Smooth muscle cell (in vitro differentiated cells): ENCODE results near the gene HDGFL2. TPM values are rescaled to one million over a fixed set of nuclear protein-coding genes. Genes with fewer than 3 reads are reported as not detected.

Source experiments
- DNase-seq: peaks from one replicate; lab custom pipeline; 2025; ENCODE audit not compliant: unreplicated experiment; lab: John Stamatoyannopoulos, UW
- H2AFZ ChIP-seq: fragments of 200-600 bp; sonication (generic); 2 replicates; pipeline ENCODE4 v1.6.0; 2016; ENCODE audit warnings: antibody characterized with exemption, low read depth, mild to moderate bottlenecking
- H3F3A ChIP-seq: fragments of 200-600 bp; sonication (generic); 2 replicates; pipeline ENCODE4 v1.6.0; 2017; ENCODE audit warnings: antibody characterized with exemption, low read depth
- H3K27ac ChIP-seq: fragments of 200-600 bp; sonication (generic); 2 replicates; pipeline ENCODE4 v1.5.1; 2016; ENCODE audit warnings: low read depth, mild to moderate bottlenecking
- H3K27me3 ChIP-seq: fragments of 200-600 bp; sonication (generic); 2 replicates; pipeline ENCODE4 v1.6.1; 2016; ENCODE audit warnings: low read depth, mild to moderate bottlenecking
- H3K36me3 ChIP-seq: fragments of 200-600 bp; sonication (generic); 2 replicates; pipeline ENCODE4 v1.5.1; 2016; ENCODE audit warnings: low read depth
- H3K4me1 ChIP-seq: fragments of 200-600 bp; sonication (generic); 2 replicates; pipeline ENCODE4 v1.5.1; 2016; ENCODE audit warnings: low read depth
- H3K4me2 ChIP-seq: fragments of 200-600 bp; sonication (generic); 2 replicates; pipeline ENCODE4 v1.6.0; 2016; ENCODE audit warnings: mild to moderate bottlenecking
- H3K4me3 ChIP-seq: fragments of 200-600 bp; sonication (generic); 2 replicates; pipeline ENCODE4 v1.5.1; 2016; ENCODE audit warnings: mild to moderate bottlenecking
- H3K79me2 ChIP-seq: fragments of 200-600 bp; sonication (generic); 2 replicates; pipeline ENCODE4 v1.6.0; 2016; ENCODE audit warnings: low read depth, mild to moderate bottlenecking
- H3K9ac ChIP-seq: fragments of 200-600 bp; sonication (generic); 2 replicates; pipeline ENCODE4 v1.6.0; 2016; ENCODE audit warnings: low read depth
- H3K9me3 ChIP-seq: fragments of 200-600 bp; sonication (generic); replicated peaks from 2 replicates; pipeline ENCODE4 v1.5.1; 2016; ENCODE audit warnings: low read depth
- H4K20me1 ChIP-seq: fragments of 200-600 bp; sonication (generic); 2 replicates; pipeline ENCODE4 v1.6.0; 2016; ENCODE audit warnings: low read depth
- CTCF ChIP-seq: fragments of 200-600 bp; sonication (generic); IDR thresholded peaks from 2 replicates; pipeline ENCODE4 v1.5.1; 2017; ENCODE audit warnings: borderline replicate concordance, mild to moderate bottlenecking, antibody characterized with exemption; ENCODE audit not compliant: insufficient read depth, poor library complexity, severe bottlenecking
- WGBS: methylation state at CpG from one replicate; pipeline ENCODE4 v1.1.7; 2016; ENCODE audit warnings: low lambda C conversion rate; 5-methylcytosine and 5-hydroxymethylcytosine counted together
- polyA plus RNA-seq: library from polyadenylated mRNA; unstranded; fragments of >200 nt; fragmentation: Nextera tagmentation; extraction: Ambion mirVana; gene quantifications from 2 replicates; pipeline ENCODE4 v1.2.1, GENCODE V29; 2016
- total RNA-seq: library from RNA; depleted of rRNA; stranded (reverse); fragments of >200 nt; gene quantifications from 2 replicates; pipeline ENCODE4 v1.2.3, GENCODE V29; 2014

Gene HDGFL2
- total and polyA plus RNA-seq, 2 experiments from 2014 or later: 27.9 to 94.1 TPM

GRCh38 chr19:4537953-4538600, 66.0 kb downstream of the HDGFL2 start:
- no peak overlapping the region for H3K27ac ChIP-seq
- no peaks in the 10 kb centered on the region for H4K20me1 ChIP-seq
- peaks cover 22% of the 10 kb centered on the region for H3K27me3 ChIP-seq
- no peaks in the 10 kb centered on the region for H3F3A ChIP-seq
- no peak overlapping the region for H3K4me2 ChIP-seq
- H3K79me2 ChIP-seq: no peaks in the 10 kb centered on the region
- no peak overlapping the region for H3K9ac ChIP-seq
- no peak for DNase-seq
- no peak for TF ChIP-seq CTCF
- no peak overlapping the region for H3K4me3 ChIP-seq
- H3K36me3 ChIP-seq: no peaks in the 10 kb centered on the region
- peaks cover 2% of the 10 kb centered on the region for H3K9me3 ChIP-seq
- no peak overlapping the region for H2AFZ ChIP-seq
- WGBS: 87% methylated on average over 27 of the region's 27 CpGs
- H3K4me1 ChIP-seq: no peaks in the 10 kb centered on the region

- Histone ChIP-seq H3K9me3 (peaks cover 2% of the 10 kb centered on the region), H3K27ac (no peak overlapping the region), H3K36me3 (no peaks in the 10 kb centered on the region), H3K27me3 (peaks cover 20% of the 10 kb centered on the region), H3K4me3 (no peak overlapping the region), H3F3A (no peaks in the 10 kb centered on the region), H2AFZ (no peak overlapping the region), H3K79me2 (no peaks in the 10 kb centered on the region), H3K4me1 (no peaks in the 10 kb centered on the region), H3K9ac (no peak overlapping the region), H3K4me2 (no peak overlapping the region), H4K20me1 (no peaks in the 10 kb centered on the region)
- no peak for TF ChIP-seq CTCF
- 96% methylated on average over 13 of the region's 13 CpGs for WGBS
- no peak for DNase-seq
Observed at GRCh38 chr19:4538601-4538954, 66.5 kb downstream of the HDGFL2 start.

- no peak overlapping the region for H3K9ac ChIP-seq
- WGBS: 93% methylated on average over 3 of the region's 3 CpGs
- H3K79me2 ChIP-seq: no peaks in the 10 kb centered on the region
- peaks cover 2% of the 10 kb centered on the region for H3K9me3 ChIP-seq
- H4K20me1 ChIP-seq: no peaks in the 10 kb centered on the region
- no peaks in the 10 kb centered on the region for H3F3A ChIP-seq
- no peak overlapping the region for H2AFZ ChIP-seq
- H3K36me3 ChIP-seq: no peaks in the 10 kb centered on the region
- H3K4me3 ChIP-seq: no peak overlapping the region
- H3K4me1 ChIP-seq: no peaks in the 10 kb centered on the region
- DNase-seq: no peak
- no peak for TF ChIP-seq CTCF
- no peak overlapping the region for H3K4me2 ChIP-seq
- peaks cover 16% of the 10 kb centered on the region for H3K27me3 ChIP-seq
- H3K27ac ChIP-seq: no peak overlapping the region
Observed at GRCh38 chr19:4539169-4539692, 67.1 kb downstream of the HDGFL2 start.
